NCI-H2171 (cell line): ENCODE measurements around the gene DRAP1.
A peak's percentile ranks its signal among the peaks of the same experiment; 100 is the strongest.
"Not testable (repeated sequence)": the region's sequence is repeated elsewhere in the genome, so short reads cannot be mapped to it uniquely, and the experiment has no call there.

Source experiments
- DNase-seq: peaks from one replicate; lab custom pipeline; 2025; lab: John Stamatoyannopoulos, UW

DRAP1 gene

DNA sequence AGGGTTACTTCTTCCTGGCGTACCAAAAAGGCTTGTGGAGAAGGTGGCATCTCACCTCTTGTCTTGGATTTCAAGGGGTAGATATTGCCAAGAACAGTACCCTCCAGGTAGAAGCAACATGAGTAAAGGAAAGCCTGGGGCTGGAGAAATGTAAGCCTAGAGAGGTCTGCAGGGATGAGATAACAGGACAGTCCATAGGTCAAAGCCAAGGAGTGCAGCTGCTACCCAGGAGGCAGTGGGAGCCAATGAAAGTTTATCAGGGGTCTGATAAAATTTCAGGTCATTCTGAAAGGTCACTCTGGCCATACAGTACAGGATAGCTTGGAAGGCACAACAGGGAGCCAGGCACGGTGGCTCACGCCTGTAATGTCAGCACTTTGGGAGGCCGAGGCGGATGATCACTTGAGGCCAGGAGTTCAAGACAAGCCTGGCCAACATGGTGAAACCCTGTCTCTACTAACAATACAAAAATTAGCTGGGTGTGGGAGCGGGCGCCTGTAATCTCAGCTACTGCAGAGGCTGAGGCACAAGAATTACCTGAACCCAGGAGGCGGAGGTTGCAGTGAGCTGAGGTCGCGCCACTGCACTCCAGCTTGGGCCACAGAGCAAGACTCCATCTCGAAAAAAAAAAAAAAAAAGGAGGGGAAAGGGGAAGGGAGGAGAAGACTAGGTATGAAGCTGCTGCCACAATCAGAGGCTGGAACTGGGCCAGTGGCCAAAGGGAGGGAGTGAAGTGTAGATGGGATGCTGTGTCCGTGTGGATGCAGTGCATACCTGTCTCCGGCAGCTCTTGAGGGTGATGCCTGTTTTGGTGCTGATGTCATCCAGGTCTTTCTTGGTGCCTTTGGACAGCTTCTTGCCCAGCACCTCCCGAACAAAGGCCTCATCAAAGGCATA is 32.2 kb upstream of the DRAP1 start:
- DNase-seq = no peak

DNA sequence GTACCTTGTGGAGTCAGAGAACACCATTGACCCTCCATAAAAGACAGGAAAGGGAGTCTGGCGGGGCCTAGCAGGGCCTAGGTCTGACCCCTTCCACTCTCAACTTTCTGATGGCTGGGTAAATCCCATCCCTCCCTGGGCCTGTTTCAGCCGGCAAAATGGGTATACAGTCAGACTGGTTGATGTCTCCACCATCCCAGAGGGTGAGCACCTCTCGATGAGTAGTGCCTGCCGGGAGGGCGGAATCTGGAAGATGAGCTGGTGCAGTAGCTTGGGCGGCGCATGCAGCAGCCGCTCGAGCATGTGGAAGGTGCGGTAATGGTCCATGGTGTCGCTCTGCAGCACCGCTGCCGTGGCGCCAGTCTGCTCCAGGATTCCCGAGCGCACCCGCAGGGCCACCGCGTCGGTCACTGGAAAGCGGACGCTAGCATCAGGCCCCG is 31.5 kb upstream of the DRAP1 start:
- DNase-seq = no peak

DNA sequence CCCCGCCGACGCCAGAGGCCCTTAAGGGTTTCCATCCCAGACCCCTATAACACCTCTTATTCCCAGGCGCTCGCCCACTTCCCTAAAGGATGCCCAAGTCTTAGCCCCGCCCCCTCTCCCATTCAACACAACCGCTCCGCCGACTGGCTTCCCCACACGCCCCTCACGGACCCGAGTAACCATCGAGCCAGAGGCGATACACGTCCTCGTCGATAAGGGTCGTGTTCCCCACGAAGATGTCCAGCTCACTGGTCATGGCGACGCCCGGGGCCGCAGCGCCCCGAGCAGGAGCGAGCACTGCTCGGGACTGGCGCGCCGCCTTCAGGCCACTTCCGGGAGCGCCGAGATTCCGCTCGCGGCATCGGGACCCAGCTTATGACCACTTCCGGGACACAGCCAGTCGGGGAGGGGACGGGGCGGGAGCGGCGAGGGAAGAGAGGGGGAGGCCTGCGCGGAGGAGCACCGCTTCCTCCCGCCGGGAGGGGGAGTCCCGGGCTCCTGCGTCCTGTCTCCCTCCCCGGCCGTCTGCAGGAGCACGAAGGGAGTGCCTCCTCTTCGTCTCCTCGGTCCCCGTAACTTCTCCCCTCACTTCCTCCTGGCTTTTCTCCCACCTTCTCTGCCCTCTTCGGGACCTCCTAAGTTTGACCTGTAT is 30.9 kb upstream of the DRAP1 start, which contains the start of gene FIBP:
FIBP (minus strand) TSS at position 309 of the 652 bp plus-strand sequence; CDS start at position 256, 53 bp downstream.
- DNase-seq = peak; percentile 95

DNA sequence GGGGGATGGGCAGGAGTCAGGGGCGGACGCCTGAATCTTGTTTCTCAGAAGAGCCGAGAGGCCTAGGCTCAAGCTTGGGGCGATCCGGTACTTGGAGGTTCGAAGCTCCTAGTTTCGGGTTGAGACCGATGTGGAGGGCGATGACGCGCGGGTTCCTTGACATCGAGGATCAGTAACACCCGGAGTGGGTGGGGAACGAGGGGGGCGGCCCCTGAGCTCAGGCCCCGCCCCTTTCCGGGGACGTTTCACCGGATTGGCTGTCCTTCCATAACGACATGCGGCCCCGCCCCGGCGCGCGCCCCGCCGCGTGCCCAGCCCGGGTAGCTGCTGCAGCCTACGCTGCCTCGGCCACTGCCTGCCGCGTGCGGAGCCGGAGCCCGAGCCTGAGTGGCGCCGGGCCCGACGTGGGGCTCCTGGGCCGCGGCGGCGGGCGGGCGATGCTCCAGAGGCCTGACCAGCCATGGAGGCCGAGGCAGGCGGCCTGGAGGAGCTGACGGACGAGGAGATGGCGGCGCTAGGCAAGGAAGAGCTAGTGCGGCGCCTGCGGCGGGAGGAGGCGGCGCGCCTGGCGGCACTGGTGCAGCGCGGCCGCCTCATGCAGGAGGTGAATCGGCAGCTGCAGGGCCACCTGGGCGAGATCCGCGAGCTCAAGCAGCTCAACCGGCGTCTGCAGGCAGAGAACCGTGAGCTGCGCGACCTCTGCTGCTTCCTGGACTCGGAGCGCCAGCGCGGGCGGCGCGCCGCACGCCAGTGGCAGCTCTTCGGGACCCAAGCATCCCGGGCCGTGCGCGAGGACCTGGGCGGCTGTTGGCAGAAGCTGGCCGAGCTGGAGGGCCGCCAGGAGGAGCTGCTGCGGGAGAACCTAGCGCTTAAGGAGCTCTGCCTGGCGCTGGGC is 28.7 kb upstream of the DRAP1 start, which contains the start of gene CCDC85B:
CCDC85B (plus strand) TSS at position 350 of the 895 bp plus-strand sequence; CDS start at position 461, 111 bp downstream.
- DNase-seq = peak; percentile 89

DNA sequence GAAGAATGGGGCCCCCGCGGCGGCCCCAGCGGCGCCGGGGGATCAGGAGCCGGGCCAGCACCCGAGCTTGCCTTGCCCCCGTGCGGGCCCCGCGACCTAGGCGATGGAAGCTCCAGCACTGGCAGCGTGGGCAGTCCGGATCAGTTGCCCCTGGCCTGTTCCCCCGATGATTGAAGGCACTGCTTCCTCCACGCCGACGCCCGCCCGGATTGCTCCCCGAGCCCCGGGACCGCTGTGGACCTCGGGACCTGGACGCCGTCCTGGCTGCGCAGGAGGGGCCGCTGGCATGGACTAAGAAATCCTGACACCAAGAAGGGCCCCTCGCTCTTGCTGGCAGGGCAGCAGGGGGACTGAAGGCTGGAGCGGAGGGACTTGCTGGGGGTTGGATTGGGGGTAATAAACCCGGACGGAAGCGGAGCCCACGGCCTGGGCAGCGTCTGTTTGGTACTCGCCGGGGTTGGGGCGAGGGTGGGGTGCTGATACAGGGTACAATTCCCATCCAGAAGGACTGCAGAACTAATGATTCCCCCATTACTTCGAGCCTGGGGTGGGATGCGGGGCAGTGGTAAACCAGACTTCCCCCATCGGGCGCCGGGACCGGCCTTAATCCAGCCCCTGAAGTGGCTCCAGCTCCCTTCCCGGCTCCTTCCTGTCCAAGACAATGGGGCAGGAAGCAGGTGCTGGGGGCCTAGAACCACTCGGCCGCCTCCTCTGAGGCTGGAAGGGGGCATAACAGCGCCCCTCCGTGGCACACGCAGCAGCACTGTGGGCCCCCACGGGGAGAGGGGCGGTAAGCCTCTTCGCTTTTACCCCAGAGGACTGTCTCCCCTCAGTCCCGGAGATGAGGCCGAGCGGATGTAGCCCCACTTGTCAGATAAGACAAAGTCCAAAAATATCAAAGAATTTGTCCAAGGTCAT is 27.7 kb upstream of the DRAP1 start:
- no peak for DNase-seq

DNA sequence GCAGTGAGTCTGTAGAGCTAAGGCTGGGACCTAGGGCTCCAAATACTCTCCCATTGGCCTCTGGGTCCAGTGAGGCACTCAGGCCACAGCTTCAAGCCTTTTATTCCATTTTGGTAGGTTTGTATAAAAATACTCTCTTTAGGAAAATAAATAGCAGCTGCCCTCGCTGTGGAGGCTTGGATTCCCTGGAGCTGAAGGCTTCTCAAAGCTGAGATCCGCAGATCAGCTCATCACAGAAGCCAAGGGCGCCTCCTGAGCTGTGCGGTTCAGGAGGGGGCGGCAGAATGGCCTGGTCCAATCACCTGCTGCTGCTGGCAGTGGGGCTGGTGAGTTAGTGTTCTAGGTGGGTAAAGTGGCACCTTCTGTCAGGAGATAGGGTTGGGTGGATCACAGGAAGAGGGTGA is 27.1 kb upstream of the DRAP1 start:
- not testable (repeated sequence) for DNase-seq

DNA sequence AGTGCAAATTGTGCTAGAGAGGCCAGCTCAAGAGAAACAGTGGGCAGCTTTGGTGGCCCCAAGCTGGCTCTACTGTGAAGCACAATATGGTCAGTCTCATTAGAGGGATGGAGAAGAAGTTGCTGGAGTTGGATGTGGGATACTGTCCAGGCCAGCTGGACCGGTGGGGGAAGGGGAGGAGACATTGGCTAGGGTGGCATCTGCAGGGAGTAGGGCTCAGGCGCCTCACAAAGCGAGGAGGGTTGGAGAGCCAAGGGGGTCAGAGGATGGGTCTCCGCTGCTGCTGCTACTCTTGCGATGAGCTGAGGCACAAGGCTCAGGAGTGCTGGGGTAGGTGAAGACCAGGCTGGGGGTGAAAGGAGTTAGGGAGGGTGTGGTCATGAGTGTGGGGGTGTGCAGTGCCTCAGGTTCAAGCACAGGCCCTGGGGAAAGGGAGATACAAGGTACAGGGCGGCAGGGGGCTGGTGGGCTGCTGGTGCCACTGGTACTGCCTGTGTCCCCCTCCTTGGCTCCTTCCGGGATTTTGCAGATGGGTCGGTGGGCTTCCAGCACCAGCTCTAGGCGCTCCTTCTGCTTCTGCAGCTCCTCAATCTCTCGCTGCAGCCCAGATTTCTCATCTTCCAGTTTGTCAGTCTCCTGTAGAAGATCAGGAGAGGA is 26.4 kb upstream of the DRAP1 start:
- DNase-seq = no peak

DNA sequence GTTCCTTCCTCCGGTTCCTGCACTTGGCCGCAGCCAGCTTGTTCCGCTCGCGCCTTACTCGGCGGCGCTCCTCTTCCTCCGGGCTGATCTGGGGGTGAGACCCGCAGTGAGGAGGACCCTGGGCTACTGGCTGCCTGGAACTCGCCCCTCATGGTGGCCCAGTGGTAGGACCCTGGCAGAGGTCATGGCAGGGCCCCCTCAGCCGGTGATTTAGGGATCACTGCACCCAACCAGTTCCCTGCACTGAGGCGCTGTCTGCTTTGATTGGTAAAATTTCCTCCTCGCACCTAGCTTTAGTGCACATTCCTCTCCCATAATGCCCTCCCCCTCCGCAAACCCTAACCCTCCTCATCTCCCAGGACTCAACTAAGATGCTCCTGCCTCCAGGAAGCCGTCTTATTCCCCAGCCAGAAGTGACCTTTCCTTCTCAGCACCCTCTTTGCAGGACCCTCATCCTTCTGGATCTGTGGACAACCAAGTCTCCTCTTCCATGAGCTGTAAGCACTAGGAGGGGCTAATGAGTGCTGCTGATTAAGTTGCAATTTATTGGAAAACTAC is 25.1 kb upstream of the DRAP1 start:
- DNase-seq = no peak

DNA sequence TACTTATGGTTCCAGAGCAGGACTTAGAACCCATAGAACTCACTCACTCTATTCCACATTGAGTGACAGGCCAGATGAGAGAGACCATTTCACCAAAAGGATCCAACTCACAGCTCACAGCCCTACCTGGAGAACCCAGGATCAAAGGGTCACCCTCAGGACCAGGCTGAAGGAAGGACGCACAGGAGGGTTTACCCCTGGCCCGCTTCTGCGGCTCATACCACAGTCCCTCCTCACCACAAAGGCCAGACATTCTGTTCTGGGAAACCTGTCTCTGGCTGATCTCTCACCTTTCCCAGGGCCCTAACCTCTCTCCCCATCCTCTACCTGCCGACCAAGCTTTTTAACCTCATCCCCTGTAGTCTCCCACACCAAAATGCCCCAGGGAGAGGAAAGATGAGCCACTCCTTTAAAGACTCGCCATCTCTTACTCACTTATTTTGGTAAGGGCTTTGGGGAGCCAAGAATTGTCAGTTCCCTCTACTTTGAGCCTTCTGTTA is 23.7 kb upstream of the DRAP1 start:
- DNase-seq = no peak

DNA sequence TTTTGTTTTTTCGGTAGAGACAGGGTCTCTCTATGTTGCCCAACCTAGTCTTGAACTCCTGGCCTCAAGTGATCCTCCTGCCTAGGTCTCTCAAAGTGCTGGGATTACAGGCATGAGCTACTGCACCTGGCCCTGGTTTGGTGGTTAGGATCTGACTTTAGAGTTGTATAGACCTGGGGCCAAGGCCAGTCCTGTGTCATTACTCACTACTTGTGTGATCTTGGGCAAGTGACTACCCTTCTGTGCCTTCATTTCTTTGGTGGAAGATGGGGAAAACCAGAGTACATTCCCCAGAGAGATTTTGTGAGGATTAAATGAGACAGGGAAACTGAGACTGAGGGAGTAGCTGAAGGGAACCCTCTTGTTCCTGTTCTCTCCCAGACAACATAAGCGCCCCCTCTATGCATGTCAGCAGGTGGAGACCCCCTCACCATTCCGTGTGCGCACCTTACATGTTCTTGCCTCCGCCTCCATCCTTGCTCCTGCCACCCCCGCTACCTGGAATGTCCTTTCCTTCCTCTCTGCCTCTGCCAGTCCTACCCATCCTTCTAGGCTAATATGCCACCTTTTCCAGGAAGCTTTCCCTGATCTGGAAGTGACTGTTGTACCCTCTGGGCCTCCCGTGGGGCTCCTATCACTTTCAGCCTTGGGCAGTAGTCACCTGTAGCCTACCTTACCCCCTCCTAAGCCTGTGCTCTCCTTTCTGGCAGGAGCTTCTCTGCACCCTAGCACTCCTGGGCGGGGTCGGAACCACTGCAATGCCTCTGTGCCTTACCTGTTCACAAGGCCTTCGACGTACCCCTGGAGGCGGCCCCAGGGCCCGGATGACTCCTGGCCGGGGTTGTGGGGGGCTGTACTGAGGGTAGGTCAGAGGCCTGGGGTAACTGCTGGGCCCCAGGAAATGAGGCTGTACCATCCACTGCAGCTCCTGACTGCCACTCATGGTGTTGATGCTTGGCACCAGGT is 22.9 kb upstream of the DRAP1 start:
- DNase-seq = no peak

DNA sequence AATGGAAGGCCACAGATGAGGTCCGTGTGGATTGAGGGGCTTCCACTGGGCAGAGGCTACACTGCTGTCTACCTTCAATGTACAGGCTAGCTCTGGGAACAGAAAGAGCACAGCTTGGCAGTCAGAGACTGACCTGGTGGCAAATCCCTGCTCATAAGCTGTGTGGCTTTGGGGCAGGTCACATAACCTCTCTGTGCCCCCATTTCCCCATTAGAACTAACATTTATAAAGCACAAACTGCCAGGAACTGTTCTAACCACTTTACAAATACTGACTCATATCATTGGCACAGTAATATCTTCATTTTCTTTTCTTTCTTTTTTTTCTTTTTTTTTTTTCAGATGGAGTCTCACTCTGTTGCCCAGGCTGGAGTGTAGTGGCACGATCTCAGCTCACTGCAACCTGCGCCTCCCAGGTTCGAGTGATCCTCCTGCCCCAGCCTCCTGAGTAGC is 22.2 kb upstream of the DRAP1 start:
- DNase-seq = no peak

DNA sequence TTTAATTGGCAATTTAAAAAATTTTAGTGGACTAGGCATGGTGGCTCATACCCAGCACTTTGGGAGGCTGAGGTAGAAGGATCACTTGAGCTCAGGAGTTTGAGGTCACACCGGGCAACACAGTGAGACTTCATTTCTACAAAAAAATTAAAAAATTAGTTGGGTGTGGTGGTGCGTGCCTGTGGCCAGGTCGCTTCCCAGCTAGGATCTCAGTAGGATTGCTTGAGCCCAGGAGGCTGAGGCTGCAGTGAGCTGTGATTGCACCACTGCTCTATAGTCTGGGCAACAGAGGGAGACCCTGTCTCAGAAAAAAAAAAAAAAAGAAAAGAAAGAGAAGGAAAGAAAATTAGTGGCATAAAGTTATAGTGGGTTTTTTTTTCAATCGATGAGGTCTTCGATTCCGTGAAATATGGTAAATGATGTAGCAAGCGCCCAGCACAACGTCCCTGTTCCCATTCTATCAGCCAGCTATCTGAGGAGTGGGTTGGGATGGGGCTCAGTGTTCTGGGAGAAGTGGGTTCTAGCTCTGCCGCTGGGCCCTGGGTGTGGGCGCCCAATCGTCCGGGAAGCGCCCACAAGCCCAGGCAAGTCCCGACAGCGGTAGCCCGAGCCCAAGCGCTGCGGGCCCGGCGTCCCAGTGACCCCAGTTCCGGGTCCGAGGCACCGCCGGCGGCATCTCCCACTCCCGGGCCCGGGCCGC is 20.4 kb upstream of the DRAP1 start:
- no peak for DNase-seq

DNA sequence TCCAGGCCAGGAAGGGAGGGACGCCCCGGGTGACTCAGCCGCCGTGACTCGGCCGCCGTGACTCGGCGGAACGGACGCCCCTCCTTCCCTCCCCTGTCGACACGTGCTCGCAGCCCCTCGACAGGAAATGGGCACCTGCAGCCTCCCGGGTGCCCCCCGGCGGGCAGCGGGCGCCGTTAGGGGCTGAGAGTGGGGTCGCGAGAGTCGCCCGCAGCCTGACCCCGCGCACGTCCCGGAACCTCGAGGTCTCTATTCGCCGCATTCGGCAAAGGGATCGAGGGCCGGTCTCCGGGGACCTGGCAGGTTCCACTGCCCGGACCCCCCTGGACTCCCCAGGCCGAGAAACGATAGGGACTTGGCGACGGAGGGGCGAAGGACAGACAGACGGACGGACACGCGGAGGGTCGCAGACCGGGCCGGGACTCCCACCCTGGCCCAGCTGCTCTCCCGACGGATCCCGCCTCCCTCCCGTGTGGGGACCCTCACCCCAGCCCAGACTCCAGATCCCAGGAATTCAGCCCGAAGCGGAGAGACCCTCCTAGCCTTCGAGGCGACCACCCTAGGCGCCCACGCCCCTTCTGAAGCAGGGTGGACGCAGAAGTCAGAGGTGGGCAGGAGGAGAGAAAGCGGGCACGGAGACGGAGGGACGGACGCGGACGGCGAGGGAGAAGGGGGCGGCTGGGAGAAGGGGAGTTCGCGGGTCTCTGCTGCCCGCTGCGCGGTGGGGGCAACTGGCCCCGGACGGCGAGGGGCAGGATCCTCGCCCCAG is 19.7 kb upstream of the DRAP1 start:
- DNase-seq = no peak

DNA sequence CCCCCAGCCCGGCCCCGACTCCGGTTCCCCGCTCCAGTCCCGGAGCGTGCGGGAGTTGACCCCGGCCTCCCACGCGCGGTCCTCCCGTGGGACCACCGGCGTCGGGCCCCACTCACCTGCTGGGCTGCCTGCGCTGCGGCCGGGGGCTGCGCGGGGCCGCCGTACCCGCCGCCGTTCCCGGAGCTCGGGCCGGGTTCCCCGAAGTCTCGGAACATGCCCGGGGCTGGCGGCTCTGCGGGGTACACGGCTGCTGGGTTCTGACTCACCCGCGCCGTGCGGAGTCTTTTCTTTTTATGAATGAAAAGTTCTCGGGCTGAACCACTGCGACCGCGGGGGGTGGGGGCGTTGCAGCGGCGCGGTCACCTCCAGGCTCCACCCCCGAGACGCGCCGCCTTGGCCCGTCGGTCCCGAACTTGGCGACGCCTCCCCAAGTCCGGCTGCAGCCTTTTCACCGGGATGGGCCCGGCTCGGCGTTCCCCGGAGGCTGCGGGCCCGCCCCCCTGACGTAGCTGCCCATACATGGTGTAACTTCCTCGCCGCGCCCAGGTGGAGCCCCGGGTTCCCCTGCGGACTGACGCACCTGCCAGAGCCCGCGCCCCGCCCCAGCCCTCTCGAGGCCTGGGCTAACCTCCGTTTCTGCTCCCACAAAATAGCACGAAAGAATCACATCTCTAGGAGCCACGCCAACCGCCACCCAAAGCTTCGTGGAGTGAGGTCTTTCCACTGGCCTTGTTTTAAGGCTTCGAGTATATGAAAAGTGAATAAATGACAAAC is 18.9 kb upstream of the DRAP1 start, which contains the start of gene FOSL1:
FOSL1 (minus strand) TSS at position 264 of the 774 bp plus-strand sequence; CDS start at position 215, 49 bp downstream.
- peak; percentile 46 for DNase-seq

DNA sequence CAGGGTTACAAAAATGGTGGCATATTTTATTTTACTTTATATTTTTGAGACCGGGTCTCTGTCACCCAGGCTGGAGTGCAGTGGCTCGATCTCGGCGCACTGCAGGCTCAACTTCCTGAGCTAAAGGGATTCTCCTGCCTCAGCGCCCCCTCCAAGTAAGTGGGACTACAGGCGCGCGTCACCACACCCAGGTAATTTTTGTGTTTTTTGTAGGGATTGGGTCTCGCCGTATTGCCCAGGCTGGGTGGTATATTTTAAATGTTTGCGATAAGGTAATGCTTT is 18.4 kb upstream of the DRAP1 start:
- no peak for DNase-seq

DNA sequence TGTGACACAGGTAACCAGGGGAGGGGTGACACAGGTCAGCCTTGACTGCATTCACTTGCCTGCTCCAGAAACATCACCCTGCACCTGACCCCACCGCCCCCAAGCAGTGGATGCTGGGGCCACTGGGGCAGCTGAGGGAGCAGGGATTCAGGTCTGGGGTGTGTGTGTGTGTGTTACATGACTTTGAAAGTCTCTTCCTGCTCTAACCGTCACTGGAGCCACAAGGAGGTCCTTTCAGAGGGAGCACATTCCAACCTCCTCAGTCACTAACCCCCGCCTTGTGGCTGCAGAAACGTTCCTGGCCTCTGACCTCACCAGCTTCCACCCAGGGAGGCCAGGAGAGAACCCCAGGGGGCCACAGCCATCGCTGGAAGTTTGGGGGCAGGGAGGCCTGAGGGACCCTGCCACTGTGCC is 16.2 kb upstream of the DRAP1 start:
- no peak for DNase-seq
